Measurements from ENCODE around the gene PTPRQ.
"Not testable (repeated sequence)": the region's sequence is repeated elsewhere in the genome, so short reads cannot be mapped to it uniquely, and the experiment has no call there.

The PTPRQ gene

GRCh38 chr12:80627782-80628181 lies 183.7 kb downstream of the PTPRQ start:
- DNase-seq (ENCODE audit: low read depth in 2 of 3, low spot score in 2 of 3), result no peak

- no peak for DNase-seq (ENCODE audit: low read depth in 2 of 3, low spot score in 2 of 3)
Observed at GRCh38 chr12:80632835-80633234, 188.8 kb downstream of the PTPRQ start.

DNA sequence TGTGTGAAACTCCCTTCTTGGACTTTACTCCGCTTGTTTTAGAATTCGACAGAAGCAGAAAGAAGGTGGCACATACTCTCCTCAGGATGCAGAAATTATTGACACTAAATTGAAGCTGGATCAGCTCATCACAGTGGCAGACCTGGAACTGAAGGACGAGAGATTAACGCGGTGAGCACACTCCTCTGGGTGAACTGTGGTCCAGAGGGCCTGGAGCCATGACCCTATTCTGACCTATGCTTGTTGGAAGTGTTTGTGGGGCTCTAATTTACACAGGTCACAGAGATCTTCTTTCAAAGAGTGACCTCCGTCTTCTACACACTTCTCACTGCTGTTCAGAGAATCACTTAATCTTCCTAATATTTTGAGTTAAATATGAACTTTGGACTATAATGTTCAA lies 190.9 kb downstream of the PTPRQ start:
- no peak for DNase-seq (ENCODE audit: low read depth in 2 of 3, low spot score in 2 of 3)

- no peak for DNase-seq (ENCODE audit: low read depth in 2 of 3, low spot score in 2 of 3)
Observed at GRCh38 chr12:80636832-80637231, 192.8 kb downstream of the PTPRQ start.

DNA sequence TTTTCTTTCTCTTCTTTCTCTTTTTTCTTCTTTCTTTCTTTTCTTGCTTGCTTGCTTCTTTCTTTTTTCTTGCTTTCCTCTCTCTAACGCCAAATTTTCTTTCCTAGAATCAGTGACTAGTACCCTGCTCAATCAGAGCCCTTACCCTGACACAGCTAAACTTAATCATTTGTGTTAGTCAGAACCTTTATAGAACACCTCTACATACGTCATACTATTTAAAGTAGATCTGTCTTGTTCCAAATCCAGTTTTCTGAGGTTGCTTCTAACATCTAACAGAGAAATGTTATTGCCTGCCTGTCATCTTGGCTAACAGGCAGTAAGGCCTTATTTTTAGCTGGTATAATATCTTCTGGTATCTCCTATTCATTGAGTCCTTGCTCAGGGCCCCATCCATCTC lies 197.9 kb downstream of the PTPRQ start:
- no peak for DNase-seq (ENCODE audit: low read depth in 2 of 3, low spot score in 2 of 3)

GRCh38 chr12:80643961-80644360 lies 199.9 kb downstream of the PTPRQ start:
- DNase-seq (ENCODE audit: low read depth in 2 of 3, low spot score in 2 of 3), result no peak

DNA sequence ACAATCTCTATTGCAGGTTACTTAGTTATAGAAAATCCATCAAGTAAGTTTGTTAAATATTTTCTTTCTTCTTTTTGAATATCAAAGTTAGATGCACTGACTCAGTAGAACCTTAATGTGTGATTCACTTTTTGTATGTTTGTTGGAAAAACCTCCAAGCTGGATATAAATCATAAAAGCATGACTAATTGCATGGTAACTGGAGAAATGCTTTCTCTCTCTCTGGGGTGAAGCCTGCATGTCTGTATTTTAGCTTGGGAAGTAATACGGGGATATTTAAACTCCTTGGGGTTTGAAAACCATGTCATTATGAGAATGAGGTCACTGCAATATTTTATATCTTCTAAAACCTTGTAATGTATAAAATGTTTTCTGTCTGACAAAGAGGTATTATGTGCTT lies 204.8 kb downstream of the PTPRQ start:
- DNase-seq (ENCODE audit: low read depth in 2 of 3, low spot score in 2 of 3), result no peak

DNA sequence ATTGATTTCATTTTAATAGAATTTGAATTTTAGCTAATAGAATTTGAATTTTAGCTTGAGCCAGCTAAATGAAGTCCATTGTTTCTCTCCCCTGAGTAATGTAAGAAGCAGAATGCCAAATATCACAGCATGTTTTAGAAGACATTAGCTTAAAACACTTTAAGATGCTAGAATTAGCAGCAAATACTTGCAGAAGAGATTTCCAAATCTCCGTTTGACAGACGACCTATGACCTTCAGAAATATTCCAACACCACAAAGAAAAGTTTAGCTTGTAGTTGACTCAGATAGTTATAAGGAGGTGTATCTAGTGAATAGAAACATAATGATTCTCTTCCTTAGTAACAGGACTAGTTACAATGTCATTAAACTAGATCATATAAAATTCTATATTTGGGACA lies 211.7 kb downstream of the PTPRQ start:
- DNase-seq (ENCODE audit: low read depth in 2 of 3, low spot score in 2 of 3), result no peak

DNA sequence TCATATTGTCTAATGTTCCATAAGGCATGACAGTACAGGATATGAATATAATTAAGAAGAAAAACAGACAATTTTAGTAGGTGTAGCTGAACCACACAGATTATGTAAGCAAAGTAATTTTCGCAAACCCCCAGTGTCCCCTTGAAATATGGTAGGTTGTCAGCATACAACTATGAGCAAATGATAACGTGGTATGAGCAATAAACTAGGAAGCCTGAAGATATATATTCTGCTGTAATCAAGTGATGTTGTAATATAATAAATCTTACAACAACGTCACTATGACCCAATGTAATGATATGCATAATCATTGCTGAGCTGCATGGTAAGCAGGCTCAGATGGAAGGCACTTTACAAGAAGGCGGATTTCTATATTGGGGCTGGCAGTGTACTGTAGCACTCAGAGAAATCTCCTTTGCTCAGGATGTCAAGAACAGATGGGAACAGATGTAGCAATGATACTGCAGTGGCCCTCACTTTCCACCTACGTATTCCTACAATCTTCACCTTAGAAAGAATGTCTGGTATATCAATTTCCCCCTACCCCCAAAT lies 215.6 kb downstream of the PTPRQ start:
- DNase-seq (ENCODE audit: low read depth in 2 of 3, low spot score in 2 of 3), result no peak

GRCh38 chr12:80662586-80662985 lies 218.6 kb downstream of the PTPRQ start:
- DNase-seq (ENCODE audit: low read depth in 2 of 3, low spot score in 2 of 3), result no peak

GRCh38 chr12:80670214-80670613 lies 226.2 kb downstream of the PTPRQ start:
- DNase-seq (ENCODE audit: low read depth in 2 of 3, low spot score in 2 of 3), result no peak

GRCh38 chr12:80676042-80676636 lies 232.1 kb downstream of the PTPRQ start:
- DNase-seq (ENCODE audit: low read depth in 2 of 3, low spot score in 2 of 3), result not testable (repeated sequence)

DNA sequence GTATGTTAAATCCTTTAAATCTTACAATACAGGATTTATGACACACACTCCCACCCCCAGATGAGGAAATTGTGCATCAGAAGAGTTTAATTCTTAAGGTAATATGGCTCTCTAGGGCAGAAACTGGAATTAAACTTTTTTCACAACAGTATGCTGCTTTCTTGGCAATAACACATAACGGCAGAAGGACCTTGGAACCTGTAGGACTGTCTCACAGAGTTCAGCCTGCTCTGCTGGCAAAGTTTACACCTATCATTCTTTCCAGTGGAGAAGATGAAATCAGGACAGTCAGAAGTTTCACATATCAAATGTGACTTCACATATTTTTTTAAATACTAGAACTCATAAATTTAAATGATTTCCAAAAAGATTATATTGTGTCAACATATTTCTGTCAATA lies 232.8 kb downstream of the PTPRQ start:
- no peak for DNase-seq (ENCODE audit: low read depth in 2 of 3, low spot score in 2 of 3)

DNA sequence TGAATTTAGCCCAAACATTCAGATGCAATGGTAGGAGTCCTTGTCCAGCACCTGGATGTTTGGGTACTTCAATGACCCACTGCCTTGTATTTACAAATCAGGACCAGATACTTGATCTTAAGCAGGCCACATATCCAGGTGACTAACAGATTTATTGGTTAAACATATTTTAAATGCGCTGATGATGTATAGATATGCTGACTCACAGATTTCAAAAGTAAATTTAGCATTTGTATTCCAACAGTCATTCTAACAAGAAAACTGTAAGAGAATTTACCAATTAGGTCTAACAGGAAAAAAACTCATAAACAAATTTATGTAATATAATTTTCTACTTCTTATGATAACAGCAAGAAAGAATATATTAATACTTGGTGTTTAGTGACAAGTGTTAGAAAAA lies 234.0 kb downstream of the PTPRQ start:
- no peak for DNase-seq (ENCODE audit: low read depth in 2 of 3, low spot score in 2 of 3)

DNA sequence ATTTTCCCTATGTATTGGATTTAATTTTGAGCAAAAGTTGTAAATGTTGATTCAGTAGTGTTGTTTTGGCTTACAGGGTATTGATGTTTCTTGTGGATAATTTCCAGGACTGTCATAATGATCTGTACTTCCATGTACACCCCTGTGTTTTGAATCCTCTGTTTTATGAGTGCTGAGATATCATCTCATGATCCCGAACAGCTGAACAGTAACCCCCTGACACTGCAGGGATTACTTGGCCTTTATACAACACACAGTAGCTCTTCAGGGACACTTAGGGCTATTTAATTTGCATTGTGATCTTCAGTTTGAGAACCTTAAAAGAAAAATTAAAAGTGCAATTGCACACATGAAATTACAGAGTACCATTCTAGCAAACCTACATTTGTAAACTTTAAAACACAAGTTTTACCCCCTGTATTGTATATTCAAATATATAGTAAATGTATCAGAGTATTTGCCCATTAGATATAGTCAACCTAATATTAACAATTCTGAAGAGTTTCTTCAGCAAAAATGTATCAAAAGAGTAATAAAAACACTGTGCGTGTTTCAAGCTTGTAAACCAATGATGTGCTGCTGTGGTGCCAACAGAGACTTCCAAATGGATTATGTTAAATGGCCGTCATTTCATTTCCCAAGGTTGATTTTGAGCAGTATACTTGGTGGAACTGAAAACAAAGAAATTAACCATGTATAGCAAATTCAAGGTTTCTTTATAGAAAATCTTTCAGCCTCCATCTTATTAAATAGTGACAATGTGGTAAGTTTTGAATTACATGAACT lies 235.5 kb downstream of the PTPRQ start:
- no peak for DNase-seq (ENCODE audit: low read depth in 2 of 3, low spot score in 2 of 3)

DNA sequence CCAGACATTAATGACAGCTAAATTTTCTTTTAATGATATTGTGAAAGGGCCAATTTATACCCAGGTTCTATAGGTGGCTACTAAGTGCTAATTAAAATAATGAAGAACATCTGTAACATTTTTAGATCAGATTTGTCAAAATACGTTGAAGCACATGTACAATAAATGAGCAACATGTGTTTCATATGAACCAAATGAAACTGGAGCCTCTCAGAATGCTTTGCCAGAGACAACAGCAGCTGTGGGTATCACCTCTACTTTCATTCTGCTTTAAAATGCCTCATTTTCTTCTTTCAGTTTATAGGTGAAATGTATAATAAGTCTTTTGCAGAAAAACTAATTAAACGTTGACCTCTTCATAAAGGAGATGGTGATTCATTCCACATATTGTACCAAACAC lies 237.3 kb downstream of the PTPRQ start:
- no peak for DNase-seq (ENCODE audit: low read depth in 2 of 3, low spot score in 2 of 3)

DNA sequence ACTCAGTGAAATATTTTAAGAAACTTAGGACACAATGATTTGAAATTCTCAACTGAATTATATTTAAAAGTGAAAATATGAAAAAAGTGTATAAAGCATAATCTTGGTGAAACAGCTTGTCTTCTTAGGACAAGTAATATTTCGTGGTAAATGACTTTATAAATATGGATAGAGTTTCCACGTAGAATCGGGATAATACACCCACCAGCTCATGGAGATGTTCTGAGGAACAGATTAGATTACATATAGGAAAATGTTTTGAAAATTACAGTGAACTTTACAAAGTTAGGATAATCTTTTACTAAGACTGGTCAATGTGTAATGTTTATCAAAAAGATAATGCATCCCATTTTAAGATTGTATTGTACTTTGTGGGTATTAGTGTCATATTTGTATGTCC lies 237.8 kb downstream of the PTPRQ start:
- no peak for DNase-seq (ENCODE audit: low read depth in 2 of 3, low spot score in 2 of 3)

DNA sequence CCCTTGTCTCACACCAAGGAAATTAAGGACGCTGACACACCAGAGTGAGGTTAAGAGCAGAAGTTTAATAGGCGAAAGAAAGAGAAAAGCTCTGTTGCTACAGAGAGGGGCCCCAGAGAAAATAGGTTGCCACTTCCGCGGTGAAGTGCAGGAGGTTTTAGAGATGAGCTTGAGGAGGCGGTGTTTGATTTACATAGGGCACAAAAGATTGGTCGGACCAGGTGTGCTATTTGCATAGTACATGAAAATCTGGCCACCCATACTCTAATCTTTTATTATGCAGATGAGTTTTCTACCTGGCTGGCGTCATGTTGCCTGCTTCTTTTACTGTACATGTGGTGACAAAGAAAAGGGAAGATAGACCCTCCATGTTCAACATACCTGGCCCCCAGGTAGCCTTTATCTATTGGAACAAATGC lies 240.1 kb downstream of the PTPRQ start:
- no peak for DNase-seq (ENCODE audit: low read depth in 2 of 3, low spot score in 2 of 3)

GRCh38 chr12:80690090-80690489 lies 246.1 kb downstream of the PTPRQ start:
- DNase-seq (ENCODE audit: low read depth in 2 of 3, low spot score in 2 of 3), result no peak

DNA sequence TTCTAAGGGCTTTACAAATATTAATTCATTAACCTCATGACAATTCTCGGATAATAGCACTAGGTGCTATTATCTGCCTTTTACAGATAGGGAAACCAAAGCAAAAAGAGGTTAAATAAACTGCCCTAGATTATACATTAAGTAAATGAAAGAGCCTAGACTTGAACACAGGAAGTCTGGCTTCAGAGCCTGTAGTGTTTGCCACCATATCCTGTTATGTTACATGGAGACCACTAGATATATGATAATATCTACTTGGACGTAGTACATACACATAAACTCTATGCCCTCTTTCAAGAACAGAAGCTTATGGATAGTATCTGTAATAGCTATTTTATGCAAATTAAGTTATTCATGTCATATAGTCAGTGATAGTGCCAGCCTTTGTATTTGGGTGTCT lies 246.5 kb downstream of the PTPRQ start:
- no peak for DNase-seq (ENCODE audit: low read depth in 2 of 3, low spot score in 2 of 3)

- DNase-seq (ENCODE audit: low read depth in 2 of 3, low spot score in 2 of 3), result no peak
Observed at GRCh38 chr12:80692114-80692513, 248.1 kb downstream of the PTPRQ start.

GRCh38 chr12:80697270-80697887 lies 253.3 kb downstream of the PTPRQ start:
- no peak for DNase-seq (ENCODE audit: low read depth in 2 of 3, low spot score in 2 of 3)
